ENCODE measurements around the gene CABCOCO1.
A peak's percentile ranks its signal among the peaks of the same experiment; 100 is the strongest.

Gene CABCOCO1

GRCh38 chr10:61784354-61785133 is 121.8 kb downstream of the CABCOCO1 start:
- DNase-seq (ENCODE audit: low spot score): no peak

GRCh38 chr10:61785473-61786105 is 122.9 kb downstream of the CABCOCO1 start:
- DNase-seq (ENCODE audit: low spot score): no peak

GRCh38 chr10:61786728-61787127 is 124.0 kb downstream of the CABCOCO1 start:
- DNase-seq (ENCODE audit: low spot score): no peak

- no peak for DNase-seq (ENCODE audit: low spot score)
These were observed 124.4 kb downstream of the CABCOCO1 start for GRCh38 chr10:61787170-61787569.

GRCh38 chr10:61789031-61789430 is 126.3 kb downstream of the CABCOCO1 start:
- no peak for DNase-seq (ENCODE audit: low spot score)

- no peak for DNase-seq (ENCODE audit: low spot score)
These were observed 128.5 kb downstream of the CABCOCO1 start for GRCh38 chr10:61791216-61791615.

GRCh38 chr10:61792097-61792716 is 129.5 kb downstream of the CABCOCO1 start:
- DNase-seq (ENCODE audit: low spot score): no peak

GRCh38 chr10:61792921-61793320 is 130.2 kb downstream of the CABCOCO1 start:
- DNase-seq (ENCODE audit: low spot score): no peak

GRCh38 chr10:61793760-61794703 is 131.3 kb downstream of the CABCOCO1 start:
- DNase-seq (ENCODE audit: low spot score): no peak

- DNase-seq (ENCODE audit: low spot score): no peak
These were observed 132.4 kb downstream of the CABCOCO1 start for GRCh38 chr10:61795147-61795546.

- peak; percentile 20 for DNase-seq (ENCODE audit: low spot score)
These were observed 132.8 kb downstream of the CABCOCO1 start for GRCh38 chr10:61795551-61795950.

- no peak for DNase-seq (ENCODE audit: low spot score)
These were observed 134.1 kb downstream of the CABCOCO1 start for GRCh38 chr10:61796785-61797184.

GRCh38 chr10:61797304-61798153 is 134.8 kb downstream of the CABCOCO1 start:
- DNase-seq (ENCODE audit: low spot score): peak; percentile 37

- no peak for DNase-seq (ENCODE audit: low spot score)
These were observed 136.0 kb downstream of the CABCOCO1 start for GRCh38 chr10:61798713-61799112.

GRCh38 chr10:61801484-61801883 is 138.8 kb downstream of the CABCOCO1 start:
- DNase-seq (ENCODE audit: low spot score): no peak

GRCh38 chr10:61803269-61803668 is 140.5 kb downstream of the CABCOCO1 start:
- no peak for DNase-seq (ENCODE audit: low spot score)

- DNase-seq (ENCODE audit: low spot score): no peak
These were observed 141.7 kb downstream of the CABCOCO1 start for GRCh38 chr10:61804414-61804813.

- DNase-seq (ENCODE audit: low spot score): no peak
These were observed 142.4 kb downstream of the CABCOCO1 start for GRCh38 chr10:61805091-61805490.

- no peak for DNase-seq (ENCODE audit: low spot score)
These were observed 147.5 kb downstream of the CABCOCO1 start for GRCh38 chr10:61810263-61810662.

- no peak for DNase-seq (ENCODE audit: low spot score)
These were observed 149.5 kb downstream of the CABCOCO1 start for GRCh38 chr10:61812052-61812721.
